Loucy (cell line): ENCODE results near the gene B4GALNT4.

Source experiments
- H2AFZ ChIP-seq: fragments of 200-600 bp; sonication (generic); 2 replicates; pipeline ENCODE4 v1.6.0; 2016; ENCODE audit warnings: antibody characterized with exemption, mild to moderate bottlenecking, low read length, moderate library complexity
- H3F3A ChIP-seq: fragments of 200-600 bp; 2 replicates; pipeline ENCODE4 v1.6.0; 2016; ENCODE audit warnings: antibody characterized with exemption, low read depth, mild to moderate bottlenecking
- H3K27me3 ChIP-seq: fragments of 200-600 bp; sonication (generic); 2 replicates; pipeline ENCODE4 v1.6.1; 2014; ENCODE audit warnings: low read length, mild to moderate bottlenecking; ENCODE audit not compliant: insufficient read depth, poor library complexity, severe bottlenecking
- H3K36me3 ChIP-seq: fragments of 200-600 bp; sonication (generic); 2 replicates; pipeline ENCODE4 v1.6.1; 2016; ENCODE audit warnings: low read length; ENCODE audit not compliant: insufficient read depth
- H3K4me1 ChIP-seq: fragments of 200-600 bp; sonication (generic); 2 replicates; pipeline ENCODE4 v1.5.1; 2014; ENCODE audit warnings: low read length, mild to moderate bottlenecking; ENCODE audit not compliant: insufficient read depth, poor library complexity, severe bottlenecking
- H3K4me2 ChIP-seq: fragments of 200-600 bp; sonication (generic); 2 replicates; pipeline ENCODE4 v1.6.0; 2014; ENCODE audit warnings: antibody characterized with exemption, low read length, low read depth, mild to moderate bottlenecking; ENCODE audit not compliant: poor library complexity, severe bottlenecking
- H3K4me3 ChIP-seq: fragments of 200-600 bp; sonication (generic); 2 replicates; pipeline ENCODE4 v1.5.1; 2014; ENCODE audit warnings: low read length, mild to moderate bottlenecking, mixed read lengths; ENCODE audit not compliant: poor library complexity, severe bottlenecking
- H3K79me2 ChIP-seq: fragments of 200-600 bp; sonication (generic); 2 replicates; pipeline ENCODE4 v1.6.1; 2014; ENCODE audit warnings: low read length; ENCODE audit not compliant: insufficient read depth
- H3K9ac ChIP-seq: fragments of 200-600 bp; sonication (generic); 2 replicates; pipeline ENCODE4 v1.6.0; 2014; ENCODE audit warnings: mild to moderate bottlenecking, low read depth, low read length, moderate library complexity; ENCODE audit not compliant: poor library complexity, severe bottlenecking
- H3K9me2 ChIP-seq: fragments of 200-600 bp; sonication (generic); replicated peaks from 2 replicates; pipeline ENCODE4 v1.6.1; 2016; ENCODE audit warnings: low read depth, low read length, mixed read lengths
- H3K9me3 ChIP-seq: fragments of 200-600 bp; sonication (generic); 2 replicates; pipeline ENCODE4 v1.6.1; 2014; ENCODE audit warnings: mild to moderate bottlenecking, antibody characterized with exemption, low read length, low read depth; ENCODE audit not compliant: insufficient read depth
- H4K20me1 ChIP-seq: fragments of 200-600 bp; sonication (generic); 2 replicates; pipeline ENCODE4 v1.6.0; 2014; ENCODE audit warnings: antibody characterized with exemption, low read length, mild to moderate bottlenecking; ENCODE audit not compliant: insufficient read depth, poor library complexity, severe bottlenecking
- CTCF ChIP-seq: fragments of 200-600 bp; sonication (generic); conservative IDR thresholded peaks from 2 replicates; pipeline ENCODE4 v1.5.1; 2014; ENCODE audit warnings: mild to moderate bottlenecking, antibody characterized with exemption, low read length
- EZH2phosphoT487 ChIP-seq: fragments of 200-600 bp; IDR thresholded peaks from 2 replicates; pipeline ENCODE4 v1.6.1; 2018; ENCODE audit warnings: antibody characterized with exemption, mild to moderate bottlenecking, moderate library complexity, borderline replicate concordance

Gene B4GALNT4

DNA sequence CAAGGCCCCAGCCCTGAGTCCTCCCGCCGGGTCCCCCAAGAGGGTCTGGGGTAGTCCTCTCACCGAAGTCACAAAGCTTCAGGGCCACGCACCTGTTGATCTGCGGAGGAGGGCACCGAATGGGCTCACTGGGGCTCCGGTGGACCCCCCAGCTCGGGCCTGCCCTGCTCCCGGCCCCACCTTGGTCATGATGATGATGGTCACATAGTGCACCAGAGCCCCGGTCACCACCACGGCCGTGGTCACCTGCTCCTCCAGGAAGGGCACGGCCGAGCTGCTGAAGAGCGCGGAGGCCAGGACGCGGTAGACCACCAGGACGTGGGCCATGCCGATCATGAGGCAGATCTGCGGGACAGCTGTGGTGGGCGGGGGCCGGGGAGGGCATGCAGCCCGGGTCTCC lies 59.0 kb downstream of the B4GALNT4 start:
- no peaks in the 10 kb centered on the region for H3K9me3 ChIP-seq
- H2AFZ ChIP-seq: no peak overlapping the region
- no peak overlapping the region for H3K4me2 ChIP-seq
- H3F3A ChIP-seq: no peaks in the 10 kb centered on the region
- no peaks in the 10 kb centered on the region for H3K36me3 ChIP-seq
- H3K79me2 ChIP-seq: no peaks in the 10 kb centered on the region
- H3K27me3 ChIP-seq: no peaks in the 10 kb centered on the region
- H3K9me2 ChIP-seq: no peaks in the 10 kb centered on the region
- no peak overlapping the region for H3K9ac ChIP-seq
- no peak overlapping the region for H3K4me3 ChIP-seq
- no peaks in the 10 kb centered on the region for H3K4me1 ChIP-seq
- TF ChIP-seq CTCF (no peak), EZH2phosphoT487 (no peak)
- no peaks in the 10 kb centered on the region for H4K20me1 ChIP-seq

- Histone ChIP-seq H3K9me2 (no peaks in the 10 kb centered on the region), H3F3A (no peaks in the 10 kb centered on the region), H3K4me3 (no peak overlapping the region), H3K9ac (no peak overlapping the region), H3K4me1 (no peaks in the 10 kb centered on the region), H3K4me2 (no peak overlapping the region), H3K9me3 (no peaks in the 10 kb centered on the region), H3K36me3 (no peaks in the 10 kb centered on the region), H3K79me2 (no peaks in the 10 kb centered on the region), H4K20me1 (no peaks in the 10 kb centered on the region), H3K27me3 (no peaks in the 10 kb centered on the region), H2AFZ (no peak overlapping the region)
- TF ChIP-seq EZH2phosphoT487 (no peak), CTCF (no peak)
Measured at GRCh38 chr11:429391-429790, 60.1 kb downstream of the B4GALNT4 start.

DNA sequence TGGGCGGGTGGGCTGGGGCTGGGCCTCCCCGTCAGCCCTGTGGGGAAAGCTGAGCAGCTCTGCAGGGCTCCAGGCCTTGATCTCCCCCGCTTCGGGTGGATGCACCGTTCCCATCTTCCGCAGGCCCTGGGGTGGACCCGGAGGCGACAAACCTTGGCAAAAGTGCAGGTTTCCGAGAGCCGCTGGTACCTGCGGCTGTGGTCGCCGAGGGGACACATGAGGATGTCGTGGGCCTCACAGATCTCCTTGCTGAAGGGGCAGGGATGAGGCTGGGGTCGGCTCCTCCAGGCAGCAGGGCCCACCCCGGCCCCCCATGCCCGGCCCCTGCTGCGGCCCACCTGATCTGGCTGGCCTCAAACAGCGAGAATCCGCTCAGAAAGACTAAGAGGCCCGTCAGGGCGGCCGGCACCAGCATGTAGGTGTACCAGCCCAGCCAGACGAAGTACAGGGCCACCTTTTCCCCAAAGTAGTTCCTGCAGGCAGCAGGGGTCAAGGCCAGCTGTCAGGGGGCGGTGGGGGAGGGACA lies 60.7 kb downstream of the B4GALNT4 start:
- no peaks in the 10 kb centered on the region for H3K27me3 ChIP-seq
- H3K36me3 ChIP-seq: no peaks in the 10 kb centered on the region
- H3K4me3 ChIP-seq: no peak overlapping the region
- H3K79me2 ChIP-seq: no peaks in the 10 kb centered on the region
- no peaks in the 10 kb centered on the region for H3K4me1 ChIP-seq
- H4K20me1 ChIP-seq: no peaks in the 10 kb centered on the region
- H2AFZ ChIP-seq: no peak overlapping the region
- no peaks in the 10 kb centered on the region for H3K9me3 ChIP-seq
- H3K9ac ChIP-seq: no peak overlapping the region
- H3F3A ChIP-seq: no peaks in the 10 kb centered on the region
- no peaks in the 10 kb centered on the region for H3K9me2 ChIP-seq
- TF ChIP-seq CTCF (no peak), EZH2phosphoT487 (no peak)
- H3K4me2 ChIP-seq: no peak overlapping the region
